ENCODE data around the gene ITGA7.

ITGA7 gene

GRCh38 chr12:55696141-55696540 lies 11.6 kb downstream of the ITGA7 start:
- no peak for DNase-seq (ENCODE audit: low read depth)
- H3K4me3 ChIP-seq (ENCODE audit: low read depth, low read length), result no peak overlapping the region
- TF ChIP-seq POLR2A (IDR thresholded peaks at IDR 0.05; ENCODE audit: extremely low read depth, insufficient read length), result no peak
- no peak for TF ChIP-seq CTCF (IDR thresholded peaks at IDR 0.05; ENCODE audit: low read depth, low read length)
- no peak for TF ChIP-seq MAX (IDR thresholded peaks at IDR 0.05; ENCODE audit: low read depth, low read length)
- no peak for TF ChIP-seq MYC (IDR thresholded peaks at IDR 0.05; ENCODE audit: low read depth, low read length)

GRCh38 chr12:55695349-55695748 lies 12.4 kb downstream of the ITGA7 start:
- H3K4me3 ChIP-seq (ENCODE audit: low read depth, low read length), result no peak overlapping the region
- no peak for TF ChIP-seq MYC (IDR thresholded peaks at IDR 0.05; ENCODE audit: low read depth, low read length)
- no peak for TF ChIP-seq MAX (IDR thresholded peaks at IDR 0.05; ENCODE audit: low read depth, low read length)
- no peak for TF ChIP-seq POLR2A (IDR thresholded peaks at IDR 0.05; ENCODE audit: extremely low read depth, insufficient read length)
- no peak for TF ChIP-seq CTCF (IDR thresholded peaks at IDR 0.05; ENCODE audit: low read depth, low read length)
- no peak for DNase-seq (ENCODE audit: low read depth)

- DNase-seq (ENCODE audit: low read depth), result no peak
- H3K4me3 ChIP-seq (ENCODE audit: low read depth, low read length), result no peak overlapping the region
- TF ChIP-seq CTCF (IDR thresholded peaks at IDR 0.05; ENCODE audit: low read depth, low read length) (no peak), MYC (IDR thresholded peaks at IDR 0.05; ENCODE audit: low read depth, low read length) (no peak), POLR2A (IDR thresholded peaks at IDR 0.05; ENCODE audit: extremely low read depth, insufficient read length) (no peak), MAX (IDR thresholded peaks at IDR 0.05; ENCODE audit: low read depth, low read length) (no peak)
Observed at GRCh38 chr12:55694651-55695050, 13.1 kb downstream of the ITGA7 start.

GRCh38 chr12:55694188-55694515 lies 13.6 kb downstream of the ITGA7 start:
- no peak for DNase-seq (ENCODE audit: low read depth)
- TF ChIP-seq POLR2A (IDR thresholded peaks at IDR 0.05; ENCODE audit: extremely low read depth, insufficient read length) (no peak), MAX (IDR thresholded peaks at IDR 0.05; ENCODE audit: low read depth, low read length) (no peak), CTCF (IDR thresholded peaks at IDR 0.05; ENCODE audit: low read depth, low read length) (no peak), MYC (IDR thresholded peaks at IDR 0.05; ENCODE audit: low read depth, low read length) (no peak)
- H3K4me3 ChIP-seq (ENCODE audit: low read depth, low read length), result no peak overlapping the region

- TF ChIP-seq POLR2A (IDR thresholded peaks at IDR 0.05; ENCODE audit: extremely low read depth, insufficient read length), result no peak
- TF ChIP-seq CTCF (IDR thresholded peaks at IDR 0.05; ENCODE audit: low read depth, low read length), result no peak
- TF ChIP-seq MAX (IDR thresholded peaks at IDR 0.05; ENCODE audit: low read depth, low read length), result no peak
- TF ChIP-seq MYC (IDR thresholded peaks at IDR 0.05; ENCODE audit: low read depth, low read length), result no peak
- no peak overlapping the region for H3K4me3 ChIP-seq (ENCODE audit: low read depth, low read length)
- DNase-seq (ENCODE audit: low read depth), result no peak
Observed at GRCh38 chr12:55693323-55694187, 14.1 kb downstream of the ITGA7 start.
